ENCODE data around the gene GABRE.

- TF ChIP-seq CTCF (IDR thresholded peaks at IDR 0.05; ENCODE audit: extremely low read depth in 1 of 2, insufficient read depth in 1 of 2, low read depth in 1 of 2, low read length in 2 of 2), result no peak
- no peak for TF ChIP-seq POLR2A (IDR thresholded peaks at IDR 0.05; ENCODE audit: low read depth, low read length)
- TF ChIP-seq POLR2AphosphoS5 (IDR thresholded peaks at IDR 0.05; ENCODE audit: insufficient read depth, low read depth, low read length), result no peak
- TF ChIP-seq MAX (IDR thresholded peaks at IDR 0.05; ENCODE audit: insufficient read depth, insufficient read length), result no peak
- TF ChIP-seq EZH2 (IDR thresholded peaks at IDR 0.05; ENCODE audit: borderline replicate concordance, low read depth, low read length, severe bottlenecking), result no peak
- TF ChIP-seq MYC (IDR thresholded peaks at IDR 0.05; ENCODE audit: low read depth, low read length), result no peak
- TF ChIP-seq GATA2 (IDR thresholded peaks at IDR 0.05; ENCODE audit: insufficient read depth, insufficient read length, low read depth, low read length), result no peak
These were observed 1.3 kb downstream of the GABRE start for GRCh38 chrX:151973060-151973661.
